GM18508 (cell line): ENCODE measurements around the gene STK4.

Experiments used
- ATAC-seq: cut with Tn5 transposase; IDR thresholded peaks from one replicate; pipeline ENCODE4 v1.9.1; 2021; ENCODE audit warnings: moderate number of reproducible peaks; ENCODE audit not compliant: insufficient read depth, unreplicated experiment

Gene STK4

GRCh38 chr20:45101333-45101850 lies 135.1 kb downstream of the STK4 start:
- ATAC-seq, result no peak

DNA sequence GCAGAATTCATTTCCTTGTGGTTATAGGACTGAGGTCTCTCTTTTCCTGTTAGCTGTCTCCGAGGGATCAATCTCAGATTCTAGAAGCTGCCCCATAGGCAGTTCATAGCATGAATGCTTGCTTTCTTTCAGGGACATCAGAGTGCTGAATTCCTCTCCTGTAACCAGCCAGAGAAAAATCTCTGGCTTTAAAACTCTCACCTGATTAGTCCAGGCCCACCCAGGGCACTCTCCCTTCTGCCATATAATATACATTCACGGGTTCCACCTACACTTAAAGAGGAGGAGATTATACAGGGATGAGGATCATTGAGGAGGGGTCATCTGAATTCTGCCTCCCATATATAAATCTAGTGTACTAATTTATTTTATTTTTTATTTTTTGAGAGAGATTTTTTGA lies 136.8 kb downstream of the STK4 start:
- ATAC-seq, result no peak

DNA sequence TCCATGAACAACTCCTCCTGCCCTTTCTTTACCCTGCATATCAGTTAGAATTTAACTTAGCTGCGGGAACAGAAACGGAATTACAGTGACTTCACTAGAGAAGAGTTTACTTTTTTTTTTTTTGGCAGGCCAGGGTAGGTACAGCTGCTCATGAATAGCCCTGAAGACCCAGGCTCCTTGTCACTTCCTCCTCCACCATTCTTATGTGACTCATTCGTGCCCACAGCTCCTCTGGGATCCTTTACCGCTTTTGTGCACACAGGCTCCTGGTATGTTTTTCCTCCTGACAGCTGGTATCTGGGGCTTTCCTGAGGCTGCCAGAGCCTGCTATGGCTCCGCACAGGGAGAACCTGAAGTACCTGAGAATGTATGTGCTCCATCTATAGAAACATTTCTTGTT lies 138.5 kb downstream of the STK4 start:
- ATAC-seq, result no peak

DNA sequence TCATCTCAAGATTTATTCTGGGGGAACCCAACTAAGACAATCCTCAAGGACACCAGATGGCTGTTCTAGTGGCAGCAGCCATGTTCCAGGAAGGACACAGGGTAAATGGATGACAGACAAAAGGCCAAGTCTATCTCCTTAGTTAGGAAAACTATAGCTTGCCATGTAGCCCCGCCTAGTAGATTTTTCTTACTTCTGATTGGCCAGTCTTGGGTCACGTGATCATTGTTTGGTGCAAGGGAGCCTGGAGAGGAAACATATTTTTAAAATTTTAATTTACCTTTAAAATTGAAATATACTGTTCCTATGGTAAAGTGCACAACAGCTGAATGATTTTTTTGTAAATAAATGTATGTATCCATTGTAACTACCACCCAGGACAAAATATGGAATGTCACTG lies 139.0 kb downstream of the STK4 start:
- ATAC-seq, result no peak

DNA sequence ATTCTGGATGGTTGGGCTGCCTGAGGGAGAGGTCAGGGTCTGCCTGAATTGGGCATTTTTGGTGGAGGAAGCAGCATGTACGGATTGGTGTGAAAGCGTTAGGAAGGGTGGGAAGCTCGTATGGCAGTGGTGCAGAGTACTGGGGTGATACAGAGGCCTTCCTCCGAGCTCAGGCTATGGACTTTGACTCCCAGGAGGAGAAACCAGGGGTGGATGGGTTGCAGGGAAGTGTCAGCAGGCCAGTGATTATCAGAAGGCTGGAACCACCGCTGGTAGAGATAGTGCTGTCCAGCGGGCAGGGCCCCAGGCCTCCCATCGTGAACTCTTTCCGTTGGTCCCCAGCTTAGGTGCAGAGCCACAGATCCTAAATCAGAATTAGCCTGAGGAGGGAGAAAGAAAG lies 143.3 kb downstream of the STK4 start:
- no peak for ATAC-seq

DNA sequence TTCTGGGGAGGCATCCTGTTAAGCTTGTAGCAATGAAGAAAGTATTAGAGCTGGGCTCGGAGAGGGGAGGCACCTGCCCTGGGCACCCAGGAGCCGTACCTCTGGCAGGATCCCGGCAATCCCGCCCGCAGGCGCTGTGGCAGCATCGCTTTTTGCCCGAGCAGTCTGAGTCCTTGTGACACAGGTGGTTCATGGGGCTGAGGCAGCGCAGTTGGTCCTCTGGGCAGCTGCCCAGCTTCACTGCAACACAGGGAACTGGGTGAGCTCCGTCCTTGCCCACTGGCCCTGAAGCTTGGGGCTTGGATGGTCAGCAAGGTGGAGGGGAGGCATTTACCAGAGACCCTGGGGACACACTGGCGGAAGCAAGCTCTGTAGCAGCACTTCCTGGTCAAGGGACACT lies 144.0 kb downstream of the STK4 start:
- no peak for ATAC-seq

DNA sequence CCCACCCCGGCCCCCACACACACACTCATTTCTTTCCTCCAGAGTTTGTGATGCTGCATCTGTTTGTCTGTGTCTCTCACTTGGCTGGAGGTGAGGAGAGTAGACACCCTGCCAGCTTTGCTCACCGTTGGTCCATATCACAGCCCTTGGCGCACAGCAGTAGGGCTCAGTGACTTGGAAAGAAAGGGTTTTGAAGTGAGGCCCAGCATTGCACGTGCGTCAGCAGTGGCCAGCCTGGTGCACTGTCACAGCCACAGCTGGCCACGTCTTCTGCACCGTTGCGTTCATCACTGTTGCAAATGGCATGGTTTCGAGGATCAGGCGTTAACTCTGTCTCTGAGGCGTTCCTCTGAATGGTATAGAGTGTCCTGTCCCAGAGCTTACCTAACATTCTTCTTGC lies 145.0 kb downstream of the STK4 start:
- ATAC-seq, result no peak

DNA sequence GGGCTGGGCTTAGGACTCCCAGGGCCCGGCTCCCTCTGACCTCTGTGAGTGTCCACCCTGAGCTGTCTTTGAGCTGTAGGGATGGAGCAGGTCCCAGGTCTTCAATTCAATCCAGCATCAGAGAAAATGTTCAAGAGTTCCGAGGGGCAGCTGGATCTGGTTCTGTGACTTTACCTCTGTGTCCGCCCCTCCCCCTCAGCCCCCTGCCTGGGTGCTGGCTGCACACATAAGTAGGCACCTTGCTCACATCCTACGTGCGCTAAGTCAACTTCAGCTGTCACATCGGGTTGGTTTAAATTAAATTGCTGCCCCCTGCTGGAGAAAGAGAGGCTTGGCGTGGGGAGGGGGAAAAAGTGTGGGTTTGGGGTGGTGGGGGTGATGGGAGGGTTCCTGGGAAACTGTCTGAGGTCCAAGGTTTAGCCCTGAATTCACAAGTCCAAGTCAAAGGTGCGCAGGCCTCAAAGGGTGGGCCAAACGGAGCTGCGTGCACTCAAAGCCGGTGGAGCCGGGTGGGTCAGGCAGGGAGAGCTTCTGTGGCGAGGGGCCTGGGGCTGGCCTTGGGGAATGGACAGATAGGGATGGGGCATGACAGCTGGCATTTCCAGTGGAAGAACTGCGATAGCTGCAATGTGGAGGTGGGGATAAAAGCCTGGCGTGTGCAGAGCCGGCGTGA lies 145.6 kb downstream of the STK4 start:
- no peak for ATAC-seq

DNA sequence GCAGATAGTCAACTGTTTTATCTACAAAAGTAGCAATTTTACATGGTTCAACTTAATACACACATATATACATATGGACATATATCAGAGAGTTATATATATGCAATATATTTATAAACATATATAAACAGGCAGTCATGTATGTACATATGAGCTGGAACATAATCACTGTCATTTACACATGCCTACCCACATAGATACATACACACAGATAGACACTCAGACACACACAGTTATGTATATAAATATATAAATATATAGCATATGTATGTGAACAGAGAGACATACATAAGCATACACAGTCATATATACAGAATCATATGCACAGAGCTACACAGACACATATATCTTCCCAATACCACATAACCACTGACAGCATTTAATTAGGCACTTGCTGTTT lies 146.4 kb downstream of the STK4 start:
- ATAC-seq, result no peak

DNA sequence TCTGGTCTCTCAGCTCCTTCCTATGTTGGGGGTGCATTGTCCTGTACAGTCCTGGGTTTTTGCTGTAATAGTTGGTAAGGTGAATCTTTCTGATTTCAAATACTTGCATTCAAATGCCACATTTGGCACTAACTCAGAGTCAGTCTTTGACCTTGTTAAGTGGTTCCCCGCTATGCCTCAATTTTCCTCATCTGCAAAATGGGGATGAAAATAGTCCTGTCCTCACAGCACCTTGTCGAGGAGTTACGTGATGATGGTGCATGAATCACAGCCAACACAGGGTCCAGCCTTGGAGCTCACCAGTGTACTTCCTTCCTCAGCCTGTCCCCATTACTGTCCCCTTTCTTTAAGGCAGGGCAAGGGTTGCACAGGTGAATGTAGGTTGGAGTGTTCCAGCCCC lies 147.6 kb downstream of the STK4 start:
- ATAC-seq, result no peak

GRCh38 chr20:45114465-45115385 lies 148.4 kb downstream of the STK4 start, which contains the start of gene WFDC5:
WFDC5 (minus strand) TSS chr20:45115174; CDS start chr20:45115083, 91 bp downstream.
- no peak for ATAC-seq

DNA sequence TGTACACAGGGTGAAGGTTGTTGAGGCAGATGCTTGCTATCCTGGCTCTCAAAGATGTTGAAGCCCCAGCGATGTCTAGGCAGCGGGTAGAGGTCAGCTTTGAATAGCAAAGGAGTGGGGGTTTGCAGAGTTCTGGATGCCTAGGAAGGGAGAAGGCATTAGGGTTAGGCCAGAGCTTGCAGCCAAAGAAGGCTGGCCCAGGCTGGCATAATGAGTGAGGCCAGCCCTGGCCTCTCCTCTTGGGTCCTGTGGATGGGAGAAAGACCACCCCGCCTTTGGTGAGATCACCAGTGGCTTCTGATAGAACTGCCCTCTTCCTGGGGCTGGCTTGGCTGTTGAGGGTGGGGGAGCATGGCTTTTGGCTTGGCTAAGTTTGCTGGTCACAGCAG lies 149.1 kb downstream of the STK4 start:
- no peak for ATAC-seq

DNA sequence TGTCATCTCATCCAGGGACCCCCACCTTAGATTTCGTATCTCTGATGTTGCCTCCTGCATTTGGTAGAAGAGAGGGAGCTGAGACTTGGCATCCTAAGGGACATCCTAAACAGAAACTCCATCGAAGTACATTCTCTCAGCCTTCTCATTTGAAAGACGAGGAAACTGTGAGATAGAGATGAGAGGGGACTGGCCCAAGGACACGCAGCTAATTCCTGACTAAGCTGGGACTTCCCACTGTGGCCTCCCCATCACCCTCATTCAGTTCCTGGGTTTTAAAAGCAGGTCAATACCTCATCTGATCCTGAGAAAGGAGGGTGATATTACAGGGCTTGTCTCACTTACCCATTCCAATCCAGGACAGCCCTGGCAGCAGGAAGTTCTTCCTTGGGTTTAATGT lies 149.5 kb downstream of the STK4 start:
- no peak for ATAC-seq

GRCh38 chr20:45117581-45117980 lies 151.3 kb downstream of the STK4 start:
- ATAC-seq, result no peak

DNA sequence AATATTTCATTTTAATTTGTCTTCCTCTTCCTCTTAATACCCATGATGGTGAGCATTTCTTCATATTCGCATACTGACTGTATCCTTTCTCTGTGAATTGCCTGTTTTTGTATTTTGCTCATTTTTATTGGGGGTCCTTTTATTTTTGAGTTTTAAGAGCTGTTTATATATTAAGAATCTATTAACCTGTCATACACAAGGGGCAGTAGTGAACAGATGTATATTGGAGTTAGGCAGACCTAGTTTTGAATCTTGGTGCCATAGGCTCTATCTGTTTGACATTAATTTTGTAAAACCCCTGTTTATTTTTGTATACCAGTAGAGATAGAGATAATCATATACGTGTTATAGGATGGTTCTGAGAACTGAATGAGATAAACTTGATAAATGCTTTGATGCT lies 151.7 kb downstream of the STK4 start:
- no peak for ATAC-seq

DNA sequence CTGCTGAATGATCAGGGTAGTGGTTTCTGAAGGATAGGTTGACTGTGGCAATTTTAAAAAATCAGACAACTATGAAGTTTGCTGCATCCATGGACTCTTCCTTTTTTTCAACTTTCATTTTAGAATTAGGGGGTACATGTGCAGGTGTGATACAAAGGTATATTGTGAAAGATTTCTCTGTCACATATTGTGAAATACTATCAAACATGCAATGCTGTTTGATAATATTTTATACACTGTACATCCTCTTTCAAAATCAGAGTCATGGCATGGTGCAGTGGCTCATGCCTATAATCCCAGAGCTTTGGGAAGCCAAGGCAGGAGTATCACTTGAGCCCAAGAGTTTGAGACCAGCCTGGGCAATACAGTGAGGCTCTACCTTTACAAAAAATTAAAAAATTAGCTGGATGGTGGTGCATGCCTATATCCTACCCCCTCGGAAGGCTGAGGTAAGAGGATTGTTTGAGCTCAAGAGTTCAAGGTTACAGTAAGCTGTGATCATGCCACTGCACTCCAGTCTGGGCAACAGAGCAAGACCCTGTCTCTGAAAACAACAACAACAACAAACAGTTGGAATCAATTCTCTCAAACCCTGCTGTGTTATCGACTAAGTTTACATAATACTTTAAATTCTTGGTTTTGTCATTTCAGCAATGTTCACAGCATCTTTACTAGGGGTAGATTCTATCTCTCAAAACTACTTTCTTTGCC lies 153.4 kb downstream of the STK4 start:
- ATAC-seq, result no peak

- no peak for ATAC-seq
Measured at GRCh38 chr20:45121388-45121787, 155.1 kb downstream of the STK4 start.

DNA sequence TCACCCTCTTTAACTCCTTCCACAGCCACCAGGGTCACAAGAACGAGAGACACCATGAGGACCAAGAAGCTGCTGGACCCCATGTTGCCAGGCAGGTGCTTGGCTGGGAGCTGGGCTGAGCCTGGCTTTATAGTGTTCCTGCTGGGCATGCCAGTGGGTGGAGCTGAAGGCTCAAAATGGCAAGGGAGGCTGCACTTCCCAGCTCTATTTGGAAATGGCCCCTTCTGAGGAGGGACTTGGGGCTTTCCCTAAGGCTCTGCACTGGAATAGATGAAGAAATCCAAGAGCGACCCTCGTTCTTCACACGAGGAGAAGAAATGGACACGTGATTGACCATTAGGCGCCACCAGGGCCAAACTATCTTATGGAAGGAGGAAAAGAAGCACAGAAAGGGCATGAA lies 158.1 kb downstream of the STK4 start, which contains the start of gene WFDC12:
Gene WFDC12, minus strand, starts transcription at position 101 of the 400 bp plus-strand sequence. Its CDS starts 18 bp downstream, at position 83.
- no peak for ATAC-seq

DNA sequence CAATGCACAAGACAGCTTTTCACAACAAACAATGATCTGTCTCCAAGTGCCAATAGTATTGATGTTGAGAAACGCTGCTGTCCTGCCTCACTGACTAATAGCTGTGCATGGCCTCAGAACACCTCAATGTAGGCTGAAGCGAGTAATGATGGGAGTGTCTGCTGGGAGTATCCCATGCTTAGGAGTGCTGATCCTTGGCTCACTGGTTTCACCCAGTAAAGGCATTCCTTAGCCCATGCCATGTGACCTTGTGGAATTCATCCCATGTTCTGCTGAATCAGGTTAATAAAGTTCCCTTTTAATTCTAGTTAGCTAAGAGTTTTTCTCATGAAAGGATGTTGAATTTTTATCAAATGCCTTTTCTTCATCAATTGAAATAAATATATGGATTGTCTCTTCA lies 161.8 kb downstream of the STK4 start:
- no peak for ATAC-seq
